Trophoblast cell (in vitro differentiated cells and primary cell): ENCODE results near the gene DYRK2.

Experiments
- DNase-seq, 2 donors: peaks; one replicate each; pipeline ENCODE4 v3.0.0-alpha.2; 2016
- H2AFZ ChIP-seq: 2 replicates; pipeline ENCODE4 v1.6.1; 2013; ENCODE audit warnings: low read length, moderate library complexity, mild to moderate bottlenecking; ENCODE audit not compliant: insufficient read depth, poor library complexity
- H2AK5ac ChIP-seq: 2 replicates; pipeline ENCODE4 v1.6.1; 2013; ENCODE audit warnings: mild to moderate bottlenecking, low read length
- H2BK120ac ChIP-seq: 2 replicates; pipeline ENCODE4 v1.6.1; 2013; ENCODE audit warnings: low read length, mild to moderate bottlenecking, moderate library complexity; ENCODE audit not compliant: insufficient read depth, poor library complexity
- H2BK12ac ChIP-seq: 2 replicates; pipeline ENCODE4 v1.6.1; 2013; ENCODE audit warnings: mild to moderate bottlenecking, low read length, moderate library complexity
- H2BK5ac ChIP-seq: 2 replicates; pipeline ENCODE4 v1.6.1; 2013; ENCODE audit warnings: low read length, low read depth, moderate library complexity, mild to moderate bottlenecking; ENCODE audit not compliant: poor library complexity
- H3K14ac ChIP-seq: 2 replicates; pipeline ENCODE4 v1.6.1; 2013; ENCODE audit warnings: mild to moderate bottlenecking, low read length
- H3K18ac ChIP-seq: 2 replicates; pipeline ENCODE4 v1.6.1; 2013; ENCODE audit warnings: mild to moderate bottlenecking, low read length
- H3K23ac ChIP-seq: 2 replicates; pipeline ENCODE4 v1.6.1; 2013; ENCODE audit warnings: low read length
- H3K27ac ChIP-seq: 2 replicates; pipeline ENCODE4 v1.5.1; 2013; ENCODE audit warnings: low read depth, mild to moderate bottlenecking, inconsistent platforms, low read length, moderate library complexity
- H3K27me3 ChIP-seq: 2 replicates; pipeline ENCODE4 v1.6.1; 2013; ENCODE audit warnings: inconsistent platforms, mild to moderate bottlenecking, low read length, moderate library complexity; ENCODE audit not compliant: insufficient read depth
- H3K36me3 ChIP-seq, 2 experiments: 1 replicate in 1 of 2; 2 replicates in 1 of 2; pipeline ENCODE4 v1.6.1; 2013; ENCODE audit warnings: low read length in 2 of 2, mild to moderate bottlenecking in 2 of 2, moderate library complexity in 1 of 2; ENCODE audit not compliant: insufficient read depth in 2 of 2, control insufficient read depth in 1 of 2
- H3K4ac ChIP-seq: 2 replicates; pipeline ENCODE4 v1.6.1; 2013; ENCODE audit warnings: low read depth, mild to moderate bottlenecking, low read length, moderate library complexity
- H3K4me1 ChIP-seq, 2 experiments: 1 replicate in 1 of 2; 2 replicates in 1 of 2; pipeline ENCODE4 v1.6.1; 2013; ENCODE audit warnings: low read length in 2 of 2, mild to moderate bottlenecking in 2 of 2, moderate library complexity in 1 of 2; ENCODE audit not compliant: insufficient read depth in 2 of 2, control insufficient read depth in 1 of 2
- H3K4me2 ChIP-seq: 2 replicates; pipeline ENCODE4 v1.6.1; 2013; ENCODE audit warnings: inconsistent platforms, mild to moderate bottlenecking, low read length, moderate library complexity
- H3K4me3 ChIP-seq: 2 replicates; pipeline ENCODE4 v1.5.1; 2013; ENCODE audit warnings: mild to moderate bottlenecking, low read depth, low read length, inconsistent platforms
- H3K79me1 ChIP-seq: one replicate; pipeline ENCODE4 v1.6.1; 2013; ENCODE audit warnings: low read length
- H3K79me2 ChIP-seq: 2 replicates; pipeline ENCODE4 v1.6.1; 2013; ENCODE audit warnings: low read length, mild to moderate bottlenecking; ENCODE audit not compliant: control insufficient read depth, insufficient read depth, poor library complexity
- H3K9ac ChIP-seq: 2 replicates; pipeline ENCODE4 v1.6.1; 2013; ENCODE audit warnings: mild to moderate bottlenecking, low read length
- H3K9me3 ChIP-seq: 2 replicates; pipeline ENCODE4 v1.6.1; 2013; ENCODE audit warnings: low read depth, mild to moderate bottlenecking, control low read depth, inconsistent platforms, low read length; ENCODE audit not compliant: insufficient read depth
- H4K12ac ChIP-seq: 2 replicates; pipeline ENCODE4 v1.6.1; 2013; ENCODE audit warnings: low read depth, mild to moderate bottlenecking, low read length, moderate library complexity
- H4K8ac ChIP-seq: 2 replicates; pipeline ENCODE4 v1.6.1; 2013; ENCODE audit warnings: low read depth, mild to moderate bottlenecking, low read length, moderate library complexity
- H4K91ac ChIP-seq: one replicate; pipeline ENCODE4 v1.6.1; 2013; ENCODE audit warnings: low read depth, mild to moderate bottlenecking, low read length, moderate library complexity
- WGBS: extraction: QIAGEN DNeasy Blood & Tissue Kit; methylation state at CpG from one replicate; pipeline ENCODE4 v1.1.7; 2013; ENCODE audit warnings: missing lambda C conversion rate; ENCODE audit not compliant: insufficient read length, insufficient coverage; ENCODE audit errors: extremely low coverage; 5-methylcytosine and 5-hydroxymethylcytosine counted together

Gene DYRK2

DNA sequence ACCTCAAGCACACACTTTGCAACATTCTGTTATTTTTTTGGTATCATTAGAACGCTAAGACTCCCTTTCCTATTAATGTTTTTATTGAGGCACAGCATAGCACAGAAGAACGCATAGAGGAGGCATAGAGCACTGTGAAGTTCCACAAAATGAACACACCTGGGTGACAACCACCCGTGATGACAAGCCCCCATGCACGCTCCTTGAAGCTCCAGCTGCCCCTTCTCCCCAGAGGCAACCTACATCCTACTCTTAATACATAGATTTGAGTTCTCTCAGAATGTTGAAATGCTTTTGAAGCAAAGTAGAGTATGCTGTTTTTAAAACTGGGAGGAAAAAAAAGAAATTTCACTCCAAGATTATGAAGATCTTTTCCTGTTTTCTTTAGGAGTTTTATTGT is 55.5 kb downstream of the DYRK2 start:
- no peak overlapping the region for H4K12ac ChIP-seq
- no peaks in the 10 kb centered on the region for H3K79me2 ChIP-seq
- no peak for DNase-seq
- H3K4me2 ChIP-seq: no peak overlapping the region
- H4K8ac ChIP-seq: no peak overlapping the region
- no peaks in the 10 kb centered on the region for H3K79me1 ChIP-seq
- H3K4me3 ChIP-seq: no peak overlapping the region
- H2BK12ac ChIP-seq: no peak overlapping the region
- no peak overlapping the region for H4K91ac ChIP-seq
- H3K14ac ChIP-seq: no peak overlapping the region
- no peak overlapping the region for H2BK5ac ChIP-seq
- H3K9ac ChIP-seq: no peak overlapping the region
- no peak overlapping the region for H3K23ac ChIP-seq
- no peaks in the 10 kb centered on the region for H3K27me3 ChIP-seq
- H3K18ac ChIP-seq: no peak overlapping the region
- no CpG with 5 or more reads among the region's 4 CpGs for WGBS
- no peak overlapping the region for H2AK5ac ChIP-seq
- no peak overlapping the region for H3K27ac ChIP-seq
- H3K36me3 ChIP-seq: no peaks in the 10 kb centered on the region
- H3K4ac ChIP-seq: no peak overlapping the region
- no peak overlapping the region for H2AFZ ChIP-seq
- no peaks in the 10 kb centered on the region for H3K9me3 ChIP-seq
- H3K4me1 ChIP-seq: no peaks in the 10 kb centered on the region
- no peak overlapping the region for H2BK120ac ChIP-seq

DNA sequence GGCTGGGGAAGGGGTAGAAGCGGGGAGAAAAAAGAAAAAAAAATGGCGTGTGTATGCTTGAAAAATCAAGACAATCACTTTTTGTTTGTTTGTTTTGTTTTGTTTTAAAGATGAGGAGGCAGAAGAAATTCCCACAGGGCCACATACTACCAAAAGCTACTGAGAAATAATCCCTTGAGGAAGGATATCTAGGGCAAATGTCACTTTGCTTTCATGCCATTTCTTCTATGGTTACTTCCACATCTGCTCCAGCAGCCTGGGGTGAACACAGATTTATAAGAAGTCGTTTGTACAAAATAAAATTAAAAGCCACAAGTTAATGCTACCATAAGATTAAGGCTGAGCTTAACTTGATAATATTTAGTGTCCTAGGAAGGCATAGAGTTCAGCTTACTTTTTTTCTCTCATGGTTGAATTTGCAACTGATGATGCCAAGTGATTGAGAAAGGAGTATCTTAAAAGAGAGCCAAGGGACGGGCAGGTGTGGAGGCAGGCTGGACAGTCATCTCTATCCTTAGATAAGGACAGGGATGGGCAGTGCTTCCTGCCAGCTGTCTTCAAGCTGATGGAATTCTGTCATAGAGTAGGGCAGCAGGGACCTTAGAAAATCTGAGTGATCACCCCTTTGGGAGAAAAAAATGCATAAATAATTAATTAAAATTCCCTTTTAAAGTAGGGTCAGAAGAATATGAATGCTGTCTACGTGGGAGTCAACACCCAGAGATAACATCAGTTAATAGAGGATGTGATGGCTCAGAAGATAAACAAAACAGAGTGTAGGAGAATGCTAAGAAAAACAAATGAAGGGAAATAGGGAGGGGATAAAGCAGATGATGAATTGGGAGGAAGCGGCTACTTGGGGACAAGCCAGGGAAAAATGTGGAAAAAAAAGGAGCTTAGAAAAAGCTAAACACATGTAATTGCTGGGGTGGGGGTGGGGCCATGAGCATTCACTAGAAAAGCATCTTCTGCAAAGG is 57.1 kb downstream of the DYRK2 start:
- Histone ChIP-seq H3K27ac (no peak overlapping the region), H3K79me1 (no peaks in the 10 kb centered on the region), H3K9me3 (no peaks in the 10 kb centered on the region), H2BK12ac (no peak overlapping the region), H2BK120ac (no peak overlapping the region), H2BK5ac (no peak overlapping the region), H3K23ac (no peak overlapping the region), H3K4me3 (no peak overlapping the region), H4K8ac (no peak overlapping the region), H3K9ac (no peak overlapping the region), H3K4me1 (no peaks in the 10 kb centered on the region), H3K79me2 (no peaks in the 10 kb centered on the region), H4K12ac (no peak overlapping the region), H3K14ac (no peak overlapping the region), H3K4ac (no peak overlapping the region), H3K36me3 (no peaks in the 10 kb centered on the region), H3K27me3 (no peaks in the 10 kb centered on the region), H2AFZ (no peak overlapping the region), H2AK5ac (no peak overlapping the region), H3K4me2 (no peak overlapping the region), H3K18ac (no peak overlapping the region), H4K91ac (no peak overlapping the region)
- no peak for DNase-seq
- WGBS: no CpG with 5 or more reads among the region's 6 CpGs

DNA sequence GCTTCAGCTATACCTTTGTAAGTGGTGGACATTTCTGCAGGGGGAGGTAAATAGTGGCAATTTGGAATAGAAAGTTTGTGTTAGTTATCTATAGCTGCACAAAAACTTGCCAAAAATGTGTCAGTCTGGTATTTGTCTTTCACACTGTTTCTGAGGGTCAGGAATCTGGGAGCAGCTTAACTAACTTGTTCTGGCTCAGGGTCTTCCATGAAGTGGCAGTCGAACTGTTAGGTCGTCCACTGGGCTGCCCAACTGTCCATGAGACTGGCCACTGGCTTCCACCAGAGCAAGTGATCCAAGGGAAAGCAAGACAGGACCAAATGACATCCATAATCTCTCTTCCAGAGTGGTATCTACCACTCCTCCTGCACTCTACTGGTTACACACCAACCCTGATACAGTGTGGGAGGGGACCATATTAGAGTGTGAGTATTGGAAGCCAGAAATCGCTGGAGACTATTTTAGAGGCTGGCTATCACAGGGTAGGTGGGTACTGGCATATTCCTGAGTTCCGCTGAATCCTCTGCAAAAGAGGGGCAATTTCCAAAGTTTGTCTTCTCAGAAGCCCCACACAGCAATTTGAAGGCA is 60.9 kb downstream of the DYRK2 start:
- Histone ChIP-seq H3K14ac (no peak overlapping the region), H4K8ac (no peak overlapping the region), H4K12ac (no peak overlapping the region), H4K91ac (no peak overlapping the region), H3K4me3 (no peak overlapping the region), H3K18ac (no peak overlapping the region), H3K79me2 (no peaks in the 10 kb centered on the region), H2BK12ac (no peak overlapping the region), H3K23ac (no peak overlapping the region), H2BK5ac (no peak overlapping the region), H2AFZ (no peak overlapping the region), H3K9ac (no peak overlapping the region), H3K4me1 (no peaks in the 10 kb centered on the region), H3K4me2 (no peak overlapping the region), H3K36me3 (no peaks in the 10 kb centered on the region), H2AK5ac (no peak overlapping the region), H3K4ac (no peak overlapping the region), H3K27me3 (no peaks in the 10 kb centered on the region), H3K79me1 (peaks cover 3% of the 10 kb centered on the region), H2BK120ac (no peak overlapping the region), H3K27ac (no peak overlapping the region), H3K9me3 (no peaks in the 10 kb centered on the region)
- DNase-seq: no peak
- no CpG with 5 or more reads among the region's 4 CpGs for WGBS

DNA sequence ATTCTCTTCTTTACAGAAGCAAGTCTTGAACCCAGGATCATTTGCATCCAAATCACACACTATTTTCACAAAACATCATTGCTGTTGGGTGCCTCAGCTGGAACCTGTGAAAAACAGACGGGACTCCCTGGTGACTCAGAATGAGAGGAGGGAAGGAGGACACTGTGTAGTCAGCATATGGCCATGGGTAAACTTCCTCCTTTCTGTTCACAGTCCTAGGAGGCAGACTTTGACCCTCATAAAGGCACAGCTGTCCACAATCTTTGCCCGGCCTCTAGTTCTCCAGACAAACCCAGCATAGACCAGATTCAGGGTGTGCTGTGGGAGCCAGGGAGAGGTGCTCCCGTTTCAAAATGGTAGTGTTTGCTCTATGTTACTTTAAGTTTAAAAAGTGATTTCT is 62.0 kb downstream of the DYRK2 start:
- Histone ChIP-seq H4K91ac (no peak overlapping the region), H3K36me3 (no peaks in the 10 kb centered on the region), H3K4me2 (no peak overlapping the region), H3K27me3 (no peaks in the 10 kb centered on the region), H3K79me1 (peaks cover 3% of the 10 kb centered on the region), H3K18ac (no peak overlapping the region), H4K12ac (no peak overlapping the region), H2AK5ac (no peak overlapping the region), H3K14ac (no peak overlapping the region), H3K79me2 (no peaks in the 10 kb centered on the region), H3K4me3 (no peak overlapping the region), H3K23ac (no peak overlapping the region), H3K9me3 (no peaks in the 10 kb centered on the region), H4K8ac (no peak overlapping the region), H2AFZ (no peak overlapping the region), H3K4ac (no peak overlapping the region), H2BK12ac (no peak overlapping the region), H3K27ac (no peak overlapping the region), H2BK120ac (no peak overlapping the region), H2BK5ac (no peak overlapping the region), H3K4me1 (peaks cover 0 to 4% of the 10 kb centered on the region in 2 experiments), H3K9ac (no peak overlapping the region)
- DNase-seq: peak in 1 of 2 donors; percentile 25
- WGBS: no CpG with 5 or more reads among the region's 3 CpGs
